GM12872 (cell line): ENCODE measurements around the gene KLK12.

Source experiments
- TF ChIP-seq, protein P1 (sequence below): IDR thresholded peaks from 3 replicates; pipeline ENCODE4 v1.5.1; 2011; ENCODE audit warnings: low read depth, mild to moderate bottlenecking, low read length, moderate library complexity; ENCODE audit not compliant: insufficient read depth

The KLK12 gene

DNA sequence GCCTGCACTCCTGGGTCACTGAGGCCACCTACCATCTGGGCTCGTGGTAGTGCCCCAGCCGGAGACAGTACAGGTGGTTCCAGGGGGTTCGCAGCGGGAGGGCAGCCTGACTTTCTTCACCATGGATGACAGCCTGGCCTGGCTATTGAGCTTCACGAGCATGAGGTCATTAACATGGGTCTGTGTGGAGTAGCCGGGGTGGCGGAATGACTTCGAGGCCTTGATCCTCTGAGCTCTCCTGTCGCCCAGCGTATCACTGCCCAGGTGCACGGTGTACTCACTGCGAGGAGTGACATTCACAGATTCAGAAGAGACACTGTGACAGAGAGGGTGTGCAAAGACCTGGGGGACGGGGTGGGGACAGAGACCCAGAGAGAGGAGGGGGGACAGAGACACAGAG, 54.6 kb downstream of the KLK12 start:
- TF ChIP-seq, protein P1, sequence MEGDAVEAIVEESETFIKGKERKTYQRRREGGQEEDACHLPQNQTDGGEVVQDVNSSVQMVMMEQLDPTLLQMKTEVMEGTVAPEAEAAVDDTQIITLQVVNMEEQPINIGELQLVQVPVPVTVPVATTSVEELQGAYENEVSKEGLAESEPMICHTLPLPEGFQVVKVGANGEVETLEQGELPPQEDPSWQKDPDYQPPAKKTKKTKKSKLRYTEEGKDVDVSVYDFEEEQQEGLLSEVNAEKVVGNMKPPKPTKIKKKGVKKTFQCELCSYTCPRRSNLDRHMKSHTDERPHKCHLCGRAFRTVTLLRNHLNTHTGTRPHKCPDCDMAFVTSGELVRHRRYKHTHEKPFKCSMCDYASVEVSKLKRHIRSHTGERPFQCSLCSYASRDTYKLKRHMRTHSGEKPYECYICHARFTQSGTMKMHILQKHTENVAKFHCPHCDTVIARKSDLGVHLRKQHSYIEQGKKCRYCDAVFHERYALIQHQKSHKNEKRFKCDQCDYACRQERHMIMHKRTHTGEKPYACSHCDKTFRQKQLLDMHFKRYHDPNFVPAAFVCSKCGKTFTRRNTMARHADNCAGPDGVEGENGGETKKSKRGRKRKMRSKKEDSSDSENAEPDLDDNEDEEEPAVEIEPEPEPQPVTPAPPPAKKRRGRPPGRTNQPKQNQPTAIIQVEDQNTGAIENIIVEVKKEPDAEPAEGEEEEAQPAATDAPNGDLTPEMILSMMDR, result no peak

- TF ChIP-seq, protein P1, result no peak
Measured at GRCh38 chr19:50979758-50980157, 55.0 kb downstream of the KLK12 start.
